HepG2 (cell line): ENCODE results near the gene SPATA13.

ENCODE experiments used
- ATF3 ChIP-seq: sonication (generic); formaldehyde crosslinking; IDR thresholded peaks from 2 replicates; pipeline ENCODE4 v1.4.0; 2020; ENCODE audit warnings: missing genetic modification reagents
- BRCA1 ChIP-seq: sonication (generic); formaldehyde crosslinking; IDR thresholded peaks from 2 replicates; pipeline ENCODE4 v1.4.0; 2020; ENCODE audit warnings: missing genetic modification reagents
- CTCF ChIP-seq: sonication (generic); formaldehyde crosslinking; IDR thresholded peaks from 2 replicates; pipeline ENCODE4 v1.5.0; 2020; ENCODE audit warnings: mild to moderate bottlenecking, missing genetic modification reagents, moderate library complexity
- EP300 ChIP-seq, 3 experiments: sonication (generic) in 1 of 3; formaldehyde crosslinking in 1 of 3; IDR thresholded peaks; 2 replicates each; pipeline versions ENCODE4 v1.5.1 to v1.6.1; 2011 to 2020; ENCODE audit warnings: low read depth in 2 of 3, low read length in 2 of 3, borderline replicate concordance in 1 of 3, improper control_type of control experiment in 1 of 3, mild to moderate bottlenecking in 1 of 3, missing genetic modification reagents in 1 of 3, moderate library complexity in 1 of 3
- POLR2A ChIP-seq, 2 experiments: IDR thresholded peaks; 2 replicates each; pipeline ENCODE4 v1.6.1; 2011; ENCODE audit warnings: low read depth in 2 of 2, low read length in 2 of 2, mild to moderate bottlenecking in 1 of 2, moderate library complexity in 1 of 2; ENCODE audit not compliant: insufficient read depth in 1 of 2
- ZNF333 ChIP-seq: sonication (generic); formaldehyde crosslinking; IDR thresholded peaks from 2 replicates; pipeline ENCODE4 v1.4.0; 2020; ENCODE audit warnings: mild to moderate bottlenecking, missing genetic modification reagents, borderline replicate concordance
- ZNF335 ChIP-seq: sonication (generic); formaldehyde crosslinking; IDR thresholded peaks from 2 replicates; pipeline ENCODE4 v1.4.0; 2020; ENCODE audit warnings: missing genetic modification reagents

- TF ChIP-seq POLR2A (IDR thresholded peaks at IDR 0.05; ENCODE audit: insufficient read depth in 1 of 2, low read depth in 2 of 2, low read length in 2 of 2) (no peak), CTCF (CRISPR knock-in tag) (no peak), EP300 (IDR thresholded peaks at IDR 0.05; ENCODE audit: low read depth in 2 of 2, low read length in 2 of 2) (no peak), EP300 (CRISPR knock-in tag; IDR thresholded peaks at IDR 0.05; ENCODE audit: borderline replicate concordance) (no peak), BRCA1 (CRISPR knock-in tag) (no peak), ZNF335 (CRISPR knock-in tag) (no peak), ATF3 (CRISPR knock-in tag) (no peak), ZNF333 (CRISPR knock-in tag) (no peak)
Observed at GRCh38 chr13:24293746-24294145, 133.2 kb downstream of the SPATA13 start.
